ENCODE results near the gene TTC7B. TPM values are rescaled to one million over a fixed set of nuclear protein-coding genes. Genes with fewer than 3 reads are reported as not detected.

TTC7B gene
- total RNA-seq, 1 donor from 2014 or later: 20.6 TPM

DNA sequence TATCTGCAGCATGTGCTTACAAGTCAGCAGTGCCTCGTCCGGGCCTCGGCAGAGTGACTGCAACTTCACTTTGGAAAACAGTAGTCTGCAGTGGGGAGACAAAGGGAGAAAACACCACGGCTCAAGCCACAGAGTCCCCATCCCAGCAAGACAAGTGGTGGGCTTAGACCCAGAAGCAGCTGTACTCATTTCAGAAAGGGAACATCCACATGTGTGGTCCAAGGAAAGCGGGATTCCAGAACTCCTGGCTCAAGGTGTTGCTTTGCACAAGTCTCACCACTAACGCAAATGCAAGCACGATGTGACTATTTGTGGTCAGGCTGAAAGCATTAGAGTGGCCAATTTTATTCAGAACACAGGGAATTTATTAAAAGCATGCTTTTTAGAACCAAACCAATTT is 198.3 kb downstream of the TTC7B start:
- Mint-ChIP-seq H3K36me3 (peaks cover 17% of the 10 kb centered on the region), H3K27ac (no peak overlapping the region), H3K4me1 (peaks cover 40% of the 10 kb centered on the region), H3K4me3 (no peak overlapping the region), H3K27me3 (ENCODE audit: insufficient read depth, low read depth) (no peaks in the 10 kb centered on the region), H3K9me3 (no peaks in the 10 kb centered on the region)
- no peak for DNase-seq (ENCODE audit: low spot score)
- Histone ChIP-seq H3K27ac (no peak overlapping the region), H4K20me1 (ENCODE audit: low read depth) (no peaks in the 10 kb centered on the region), H3K27me3 (no peaks in the 10 kb centered on the region), H3F3A (ENCODE audit: low read depth) (no peaks in the 10 kb centered on the region), H3K79me2 (ENCODE audit: low read depth) (no peaks in the 10 kb centered on the region), H3K36me3 (no peaks in the 10 kb centered on the region), H3K4me2 (no peak overlapping the region), H3K9me3 (ENCODE audit: low read depth) (no peaks in the 10 kb centered on the region), H2AFZ (replicated peaks) (no peak overlapping the region), H3K9ac (no peak overlapping the region), H3K4me3 (no peak overlapping the region), H3K4me1 (peaks cover 21% of the 10 kb centered on the region)
- TF ChIP-seq, protein P1, sequence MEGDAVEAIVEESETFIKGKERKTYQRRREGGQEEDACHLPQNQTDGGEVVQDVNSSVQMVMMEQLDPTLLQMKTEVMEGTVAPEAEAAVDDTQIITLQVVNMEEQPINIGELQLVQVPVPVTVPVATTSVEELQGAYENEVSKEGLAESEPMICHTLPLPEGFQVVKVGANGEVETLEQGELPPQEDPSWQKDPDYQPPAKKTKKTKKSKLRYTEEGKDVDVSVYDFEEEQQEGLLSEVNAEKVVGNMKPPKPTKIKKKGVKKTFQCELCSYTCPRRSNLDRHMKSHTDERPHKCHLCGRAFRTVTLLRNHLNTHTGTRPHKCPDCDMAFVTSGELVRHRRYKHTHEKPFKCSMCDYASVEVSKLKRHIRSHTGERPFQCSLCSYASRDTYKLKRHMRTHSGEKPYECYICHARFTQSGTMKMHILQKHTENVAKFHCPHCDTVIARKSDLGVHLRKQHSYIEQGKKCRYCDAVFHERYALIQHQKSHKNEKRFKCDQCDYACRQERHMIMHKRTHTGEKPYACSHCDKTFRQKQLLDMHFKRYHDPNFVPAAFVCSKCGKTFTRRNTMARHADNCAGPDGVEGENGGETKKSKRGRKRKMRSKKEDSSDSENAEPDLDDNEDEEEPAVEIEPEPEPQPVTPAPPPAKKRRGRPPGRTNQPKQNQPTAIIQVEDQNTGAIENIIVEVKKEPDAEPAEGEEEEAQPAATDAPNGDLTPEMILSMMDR (IDR thresholded peaks at IDR 0.05): no peak
- TF ChIP-seq EZH2 (IDR thresholded peaks at IDR 0.05) (no peak), EZH2phosphoT487 (IDR thresholded peaks at IDR 0.05) (no peak)

DNA sequence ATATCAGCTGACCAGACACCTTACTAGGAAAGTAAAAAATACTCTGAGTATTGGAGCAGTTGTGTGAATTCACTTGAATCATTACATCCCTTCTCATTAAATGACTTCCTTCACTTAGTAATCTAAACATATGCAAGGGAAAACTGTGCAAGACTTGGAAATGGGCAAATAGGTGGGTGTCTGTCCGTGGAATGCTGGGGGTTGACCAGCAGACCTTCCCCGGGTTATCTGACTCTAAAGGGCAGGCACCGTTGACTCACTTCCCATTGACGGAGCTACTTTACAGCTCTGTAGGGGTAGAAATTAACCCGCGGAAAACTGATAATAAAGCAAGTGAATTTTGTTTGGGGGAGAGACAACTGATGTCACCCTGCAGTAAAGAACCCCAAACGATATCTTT is 199.3 kb downstream of the TTC7B start:
- H3K9me3 Mint-ChIP-seq: no peaks in the 10 kb centered on the region
- H3K4me1 Mint-ChIP-seq: peaks cover 40% of the 10 kb centered on the region
- H3K27ac ChIP-seq: no peak overlapping the region
- H3K4me2 ChIP-seq: peak overlapping the region; percentile 55
- no peaks in the 10 kb centered on the region for H4K20me1 ChIP-seq (ENCODE audit: low read depth)
- peak overlapping the region; percentile 71 for H3K4me3 Mint-ChIP-seq
- no peak overlapping the region for H2AFZ ChIP-seq (replicated peaks)
- H3K36me3 ChIP-seq: no peaks in the 10 kb centered on the region
- H3K79me2 ChIP-seq (ENCODE audit: low read depth): no peaks in the 10 kb centered on the region
- no peaks in the 10 kb centered on the region for H3K9me3 ChIP-seq (ENCODE audit: low read depth)
- H3K4me3 ChIP-seq: no peak overlapping the region
- H3K27ac Mint-ChIP-seq: peak overlapping the region; percentile 67
- H3F3A ChIP-seq (ENCODE audit: low read depth): no peaks in the 10 kb centered on the region
- no peak for DNase-seq (ENCODE audit: low spot score)
- H3K9ac ChIP-seq: no peak overlapping the region
- no peaks in the 10 kb centered on the region for H3K27me3 Mint-ChIP-seq (ENCODE audit: insufficient read depth, low read depth)
- no peaks in the 10 kb centered on the region for H3K27me3 ChIP-seq
- peaks cover 21% of the 10 kb centered on the region for H3K4me1 ChIP-seq
- H3K36me3 Mint-ChIP-seq: peaks cover 13% of the 10 kb centered on the region
- TF ChIP-seq, protein P1 (IDR thresholded peaks at IDR 0.05): no peak
- TF ChIP-seq EZH2phosphoT487 (IDR thresholded peaks at IDR 0.05): no peak
- TF ChIP-seq EZH2 (IDR thresholded peaks at IDR 0.05): no peak

DNA sequence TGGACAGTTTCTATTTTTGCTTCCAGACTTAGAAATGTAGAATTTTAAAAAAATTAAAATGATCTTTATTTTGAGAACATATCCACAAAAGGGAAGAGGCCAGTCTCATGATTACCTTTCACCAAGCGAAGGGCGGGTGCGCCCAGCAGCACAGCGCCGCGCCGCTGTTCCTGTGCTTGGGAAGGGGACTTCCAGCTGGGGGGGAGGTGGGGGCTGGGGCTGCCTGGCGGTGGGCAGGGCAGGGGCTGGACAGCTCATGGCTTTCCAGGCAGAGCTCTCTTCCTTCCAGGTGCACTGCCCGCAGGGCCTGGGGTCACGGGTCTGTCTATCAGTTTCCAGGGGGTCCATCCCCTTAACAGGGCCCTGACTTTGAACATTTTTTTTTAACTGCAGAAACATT is 199.9 kb downstream of the TTC7B start:
- peak; percentile 25 for DNase-seq (ENCODE audit: low spot score)
- H3K27me3 Mint-ChIP-seq (ENCODE audit: insufficient read depth, low read depth): no peaks in the 10 kb centered on the region
- peak overlapping the region; percentile 71 for H3K4me3 Mint-ChIP-seq
- no peak for TF ChIP-seq EZH2phosphoT487 (IDR thresholded peaks at IDR 0.05)
- TF ChIP-seq, protein P1 (IDR thresholded peaks at IDR 0.05): no peak
- no peak for TF ChIP-seq EZH2 (IDR thresholded peaks at IDR 0.05)
- Histone ChIP-seq H3K27ac (no peak overlapping the region), H3K9me3 (ENCODE audit: low read depth) (no peaks in the 10 kb centered on the region), H3K4me2 (peak overlapping the region; percentile 55), H2AFZ (replicated peaks) (peak overlapping the region; percentile 19), H3K4me3 (no peak overlapping the region), H3F3A (ENCODE audit: low read depth) (no peaks in the 10 kb centered on the region), H3K9ac (no peak overlapping the region), H3K4me1 (peaks cover 21% of the 10 kb centered on the region), H3K79me2 (ENCODE audit: low read depth) (no peaks in the 10 kb centered on the region), H4K20me1 (ENCODE audit: low read depth) (no peaks in the 10 kb centered on the region), H3K27me3 (no peaks in the 10 kb centered on the region), H3K36me3 (no peaks in the 10 kb centered on the region)
- H3K36me3 Mint-ChIP-seq: peaks cover 10% of the 10 kb centered on the region
- peak overlapping the region; percentile 59 for H3K27ac Mint-ChIP-seq
- no peaks in the 10 kb centered on the region for H3K9me3 Mint-ChIP-seq
- peaks cover 40% of the 10 kb centered on the region for H3K4me1 Mint-ChIP-seq

Measured in neural progenitor cell (in vitro differentiated cells).